GM20000 (cell line): ENCODE results near the gene UFD1.

ENCODE experiments used
- DNase-seq: peaks from one replicate; pipeline ENCODE4 v3.0.0; 2012; ENCODE audit warnings: low spot score
- CTCF ChIP-seq: IDR thresholded peaks from 2 replicates; pipeline ENCODE4 v1.5.1; 2012; ENCODE audit warnings: mild to moderate bottlenecking, control low read depth; ENCODE audit errors: extremely low read depth, missing control alignments

Gene UFD1

GRCh38 chr22:19482297-19482696 lies 3.3 kb upstream of the UFD1 start:
- no peak for DNase-seq
- TF ChIP-seq CTCF: no peak

- no peak for DNase-seq
- no peak for TF ChIP-seq CTCF
These were observed 1.8 kb upstream of the UFD1 start for GRCh38 chr22:19480789-19481188.

GRCh38 chr22:19480173-19480568 lies 1.2 kb upstream of the UFD1 start:
- no peak for DNase-seq
- no peak for TF ChIP-seq CTCF

- peak; percentile 96 for DNase-seq
- no peak for TF ChIP-seq CTCF
These were observed 571 bp upstream of the UFD1 start, which contains the start of gene CDC45 for GRCh38 chr22:19479355-19480172. Gene CDC45 (plus strand): TSS chr22:19479920. CDS start chr22:19479969, 49 bp downstream.

GRCh38 chr22:19478045-19478900 lies 720 bp downstream of the UFD1 start:
- TF ChIP-seq CTCF: no peak
- no peak for DNase-seq

GRCh38 chr22:19477321-19478044 lies 1.5 kb downstream of the UFD1 start:
- no peak for DNase-seq
- TF ChIP-seq CTCF: no peak
